HEK293T (cell line): ENCODE measurements around the gene HYDIN.

Experiments
- CTCF ChIA-PET: fragments of 350-600 bp; formaldehyde crosslinking; extraction: SDS; loops from one replicate; lab custom pipeline; 2021; ENCODE audit warnings: antibody characterized with exemption, inconsistent platforms; lab: Yijun Ruan, JAX
- POLR2A ChIA-PET: fragments of 350-600 bp; formaldehyde crosslinking; extraction: SDS; loops from one replicate; lab custom pipeline; 2020; ENCODE audit warnings: antibody characterized with exemption, inconsistent platforms; lab: Yijun Ruan, JAX
- DNase-seq: peaks from one replicate; pipeline ENCODE4 v3.0.0; 2012; ENCODE audit warnings: mixed read lengths; ENCODE audit errors: extremely low spot score
- ARNT ChIP-seq: fragments of 450-650 bp; IDR thresholded peaks from 2 replicates; pipeline ENCODE4 v1.6.1; 2017; ENCODE audit warnings: mild to moderate bottlenecking
- BHLHE40 ChIP-seq: fragments of 450-650 bp; IDR thresholded peaks from 2 replicates; pipeline ENCODE4 v1.6.1; 2016; ENCODE audit warnings: mild to moderate bottlenecking, moderate library complexity, borderline replicate concordance
- CTBP1 ChIP-seq: fragments of 450-650 bp; IDR thresholded peaks from 2 replicates; pipeline ENCODE4 v1.6.1; 2016; ENCODE audit warnings: borderline replicate concordance
- ELF4 ChIP-seq: fragments of 450-650 bp; IDR thresholded peaks from 2 replicates; pipeline ENCODE4 v1.6.1; 2017; ENCODE audit warnings: antibody characterized with exemption
- FOXA1 ChIP-seq: fragments of 450-650 bp; IDR thresholded peaks from 2 replicates; pipeline ENCODE4 v1.6.1; 2016; ENCODE audit warnings: mild to moderate bottlenecking
- FOXK2 ChIP-seq: fragments of 450-650 bp; IDR thresholded peaks from 2 replicates; pipeline ENCODE4 v1.6.1; 2016; ENCODE audit warnings: mild to moderate bottlenecking
- FOXM1 ChIP-seq: fragments of 450-650 bp; IDR thresholded peaks from 2 replicates; pipeline ENCODE4 v1.6.1; 2017; ENCODE audit warnings: mild to moderate bottlenecking, borderline replicate concordance
- HDGF ChIP-seq: fragments of 450-650 bp; IDR thresholded peaks from 2 replicates; pipeline ENCODE4 v1.6.1; 2017; ENCODE audit warnings: antibody characterized with exemption, borderline replicate concordance
- L3MBTL2 ChIP-seq: fragments of 450-650 bp; conservative IDR thresholded peaks from 2 replicates; pipeline ENCODE4 v1.6.1; 2016; ENCODE audit warnings: mild to moderate bottlenecking
- LEF1 ChIP-seq: fragments of 450-650 bp; IDR thresholded peaks from 2 replicates; pipeline ENCODE4 v1.6.1; 2017; ENCODE audit warnings: mild to moderate bottlenecking, borderline replicate concordance
- NFRKB ChIP-seq: fragments of 450-650 bp; IDR thresholded peaks from 2 replicates; pipeline ENCODE4 v1.6.1; 2016; ENCODE audit warnings: mild to moderate bottlenecking, moderate library complexity
- SP1 ChIP-seq: fragments of 450-650 bp; IDR thresholded peaks from 2 replicates; pipeline ENCODE4 v1.6.1; 2017
- SUZ12 ChIP-seq: fragments of 450-650 bp; IDR thresholded peaks from 2 replicates; pipeline ENCODE4 v1.6.1; 2016; ENCODE audit warnings: mild to moderate bottlenecking
- TARDBP ChIP-seq: fragments of 450-650 bp; IDR thresholded peaks from 2 replicates; pipeline ENCODE4 v1.6.1; 2016
- ZNF384 ChIP-seq: fragments of 450-650 bp; IDR thresholded peaks from 2 replicates; pipeline ENCODE4 v1.6.1; 2016
- TF ChIP-seq, protein P1 (sequence below): fragments of 450-650 bp; IDR thresholded peaks from 2 replicates; pipeline ENCODE4 v1.6.1; 2016

Gene HYDIN

DNA sequence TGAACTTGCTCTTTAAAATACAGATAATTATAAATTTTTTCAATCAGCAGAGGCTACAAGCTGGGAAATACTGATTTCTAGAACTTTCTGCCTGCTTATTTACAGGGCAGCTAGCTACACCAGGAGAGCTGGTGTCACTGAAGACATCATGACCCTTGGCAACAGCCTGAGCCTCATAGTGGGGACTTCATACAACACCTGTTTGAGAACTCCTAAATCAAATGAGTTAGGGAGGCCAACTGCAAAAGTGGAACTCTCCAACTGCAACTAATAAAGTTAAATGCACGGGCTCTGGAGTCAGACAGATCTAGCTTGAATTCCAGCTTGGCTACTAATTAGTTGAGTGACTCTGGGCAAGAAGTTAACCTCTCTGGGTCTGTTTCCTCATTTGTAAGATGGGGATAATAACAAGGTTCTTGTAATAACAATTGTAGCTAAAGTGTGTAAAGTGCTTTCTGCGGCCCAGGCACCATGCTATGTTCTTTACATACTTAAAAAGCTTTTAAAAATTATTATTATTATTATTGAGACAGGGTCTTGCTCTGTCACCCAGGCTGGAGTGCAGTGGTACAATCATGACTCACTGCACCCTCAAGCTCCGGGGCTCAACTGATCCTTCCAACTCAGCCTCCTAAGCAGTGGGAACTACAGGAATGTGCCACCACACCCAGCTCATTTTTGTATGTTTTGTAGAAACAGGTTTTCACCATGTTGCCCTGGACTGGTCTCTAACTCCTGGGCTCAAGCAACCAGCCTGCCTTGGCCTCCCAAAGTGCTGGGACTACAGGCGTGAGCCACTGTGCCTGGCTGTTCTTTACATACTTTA, 462.9 kb downstream of the HYDIN start:
- DNase-seq: no peak
- POLR2A ChIA-PET: no interaction called here
- CTCF ChIA-PET: no interaction called here
- TF ChIP-seq, protein P1, sequence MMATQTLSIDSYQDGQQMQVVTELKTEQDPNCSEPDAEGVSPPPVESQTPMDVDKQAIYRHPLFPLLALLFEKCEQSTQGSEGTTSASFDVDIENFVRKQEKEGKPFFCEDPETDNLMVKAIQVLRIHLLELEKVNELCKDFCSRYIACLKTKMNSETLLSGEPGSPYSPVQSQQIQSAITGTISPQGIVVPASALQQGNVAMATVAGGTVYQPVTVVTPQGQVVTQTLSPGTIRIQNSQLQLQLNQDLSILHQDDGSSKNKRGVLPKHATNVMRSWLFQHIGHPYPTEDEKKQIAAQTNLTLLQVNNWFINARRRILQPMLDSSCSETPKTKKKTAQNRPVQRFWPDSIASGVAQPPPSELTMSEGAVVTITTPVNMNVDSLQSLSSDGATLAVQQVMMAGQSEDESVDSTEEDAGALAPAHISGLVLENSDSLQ: no peak
- TF ChIP-seq ELF4: no peak
- no peak for TF ChIP-seq BHLHE40
- TF ChIP-seq ARNT: no peak

DNA sequence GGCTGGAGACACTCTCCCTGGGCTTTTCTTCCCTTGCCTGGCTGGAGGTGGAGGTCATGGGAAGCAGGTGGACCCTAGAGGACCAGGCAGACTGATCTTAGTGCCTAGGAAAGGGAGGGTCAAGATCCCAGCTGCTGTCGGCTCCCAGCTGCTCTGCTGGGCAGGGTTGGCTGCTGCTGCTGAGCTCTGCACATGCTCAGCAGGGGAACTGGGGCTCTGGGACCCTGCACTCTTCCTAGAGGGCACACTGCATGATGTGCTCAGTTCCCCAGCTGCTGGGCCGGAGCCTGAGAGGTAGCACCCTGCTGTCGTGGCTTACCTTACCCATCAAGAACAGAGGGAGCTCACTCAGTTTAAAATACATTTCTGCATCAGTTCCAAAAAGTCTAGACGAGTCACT, 463.9 kb downstream of the HYDIN start:
- CTCF ChIA-PET: no interaction called here
- TF ChIP-seq SUZ12 (no peak), LEF1 (no peak), TARDBP (no peak), HDGF (no peak), BHLHE40 (no peak), ELF4 (no peak), FOXK2 (no peak), FOXA1 (no peak), SP1 (no peak), FOXM1 (no peak), L3MBTL2 (no peak), NFRKB (no peak), ARNT (no peak), ZNF384 (no peak), CTBP1 (no peak)
- TF ChIP-seq, protein P1: no peak
- POLR2A ChIA-PET: no interaction called here
- DNase-seq: no peak

DNA sequence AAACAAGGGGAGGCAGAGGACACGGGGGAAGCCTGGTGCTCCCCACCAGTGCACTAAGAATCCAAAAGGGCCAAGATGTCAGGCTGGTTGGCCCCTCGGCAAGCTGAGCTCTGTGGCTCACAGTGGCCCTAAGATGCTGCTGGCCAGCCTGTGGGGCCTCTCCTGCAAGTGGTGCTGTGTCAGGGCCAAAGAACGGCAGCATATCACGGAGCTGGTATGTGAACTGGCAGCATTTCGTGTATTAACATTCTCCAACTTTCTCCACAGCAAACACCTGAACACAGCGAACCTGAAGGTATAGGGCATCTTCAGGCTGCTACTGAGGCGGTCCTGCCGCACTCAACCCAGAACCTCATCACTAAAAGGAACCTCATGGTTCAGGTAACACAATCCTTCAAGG, 464.3 kb downstream of the HYDIN start:
- ChIA-PET POLR2A (no interaction called here), CTCF (no interaction called here)
- TF ChIP-seq NFRKB (no peak), FOXM1 (no peak), LEF1 (no peak), SP1 (no peak), BHLHE40 (no peak), L3MBTL2 (no peak), ARNT (no peak), HDGF (no peak), FOXA1 (no peak), ZNF384 (no peak), CTBP1 (no peak), TARDBP (no peak), SUZ12 (no peak), FOXK2 (no peak), ELF4 (no peak)
- TF ChIP-seq, protein P1: no peak
- DNase-seq: no peak

DNA sequence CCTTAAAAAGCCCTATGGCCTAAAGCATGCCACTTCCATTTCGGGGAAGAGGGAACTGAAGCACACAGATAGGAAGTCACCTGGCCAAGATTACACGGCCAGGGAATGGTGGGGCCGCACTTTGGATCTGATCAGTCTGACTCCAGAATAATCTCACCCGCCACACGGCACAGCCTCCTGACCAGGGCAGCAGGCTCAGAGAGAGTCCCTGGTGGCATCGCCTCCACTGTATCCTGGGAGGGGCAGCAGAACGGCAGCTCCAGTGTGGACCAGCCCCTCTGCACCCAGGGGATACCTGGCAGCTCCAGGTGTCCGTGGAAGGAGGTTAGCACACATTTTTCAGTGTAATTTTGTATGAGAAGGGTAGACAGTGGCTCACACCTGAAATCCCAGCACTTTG, 465.0 kb downstream of the HYDIN start:
- POLR2A ChIA-PET: no interaction called here
- TF ChIP-seq, protein P1: no peak
- no peak for TF ChIP-seq L3MBTL2
- TF ChIP-seq FOXK2: no peak
- no peak for TF ChIP-seq BHLHE40
- CTCF ChIA-PET: no interaction called here
- DNase-seq: no peak

DNA sequence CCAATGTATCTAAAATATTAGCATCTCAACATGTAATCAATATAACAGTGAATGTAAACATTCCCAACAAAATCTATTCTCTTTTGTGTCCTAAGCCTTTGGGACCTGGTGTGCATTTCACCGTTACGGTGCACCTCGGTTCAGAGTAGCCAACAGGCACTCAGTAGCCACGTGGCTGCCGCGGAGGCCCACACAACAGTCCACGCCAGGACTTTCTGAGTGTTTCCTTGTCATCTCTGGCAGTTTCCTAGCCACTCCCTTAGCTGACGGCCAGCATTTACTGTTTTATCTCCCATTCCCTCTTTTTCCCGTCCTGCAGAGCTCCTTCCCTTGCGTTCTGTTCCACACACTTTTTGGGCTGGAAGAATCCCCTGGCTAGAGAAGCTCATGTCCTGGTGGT, 465.9 kb downstream of the HYDIN start:
- no peak for DNase-seq
- ChIA-PET CTCF (no interaction called here), POLR2A (no interaction called here)
- no peak for TF ChIP-seq FOXM1
- no peak for TF ChIP-seq ELF4
- no peak for TF ChIP-seq SP1

DNA sequence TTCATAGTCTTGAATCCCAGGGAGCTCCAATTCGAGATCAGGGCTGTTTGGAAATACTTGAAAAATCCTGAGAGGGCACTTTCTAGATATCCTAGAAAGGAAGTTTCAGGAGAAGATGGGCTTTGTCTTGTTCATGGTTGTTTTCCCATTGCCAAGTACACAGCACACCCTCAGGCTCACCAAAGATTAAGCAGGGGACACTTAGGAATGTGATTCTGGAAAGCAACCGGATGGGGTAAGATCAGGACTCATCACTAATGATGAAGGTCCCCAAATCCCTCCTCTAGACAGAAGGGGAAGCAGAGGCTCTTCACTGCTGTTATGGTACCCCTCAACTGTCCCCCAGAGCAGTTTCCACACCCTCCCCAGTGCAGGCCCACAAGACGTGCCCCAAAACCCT, 470.3 kb downstream of the HYDIN start:
- no peak for DNase-seq
- TF ChIP-seq SUZ12 (no peak), FOXK2 (no peak), NFRKB (no peak), HDGF (no peak), CTBP1 (no peak), L3MBTL2 (no peak)
- CTCF ChIA-PET: no interaction called here
- POLR2A ChIA-PET: no interaction called here
